ENCODE results near the gene NPFFR1.

DNA sequence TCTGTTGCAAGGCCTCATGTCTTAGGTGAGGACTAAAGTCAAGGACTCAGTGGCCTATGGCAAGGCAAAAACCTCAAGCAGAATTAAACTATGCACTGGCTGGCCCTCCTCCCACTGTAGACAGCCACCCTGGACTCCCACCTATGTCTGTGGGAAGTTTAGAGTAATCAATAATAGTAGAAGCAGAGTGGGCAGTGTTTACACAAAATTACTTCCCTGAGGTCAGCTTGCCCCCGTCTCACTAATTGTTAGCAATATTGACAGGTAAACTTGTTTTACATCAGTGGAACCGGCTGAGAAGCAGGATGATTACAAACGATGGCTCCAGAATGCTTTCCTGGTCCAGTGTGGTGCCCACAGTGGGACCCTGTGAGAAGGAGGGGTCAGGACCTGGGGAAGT, 27.9 kb upstream of the NPFFR1 start:
- TF ChIP-seq, protein P1, sequence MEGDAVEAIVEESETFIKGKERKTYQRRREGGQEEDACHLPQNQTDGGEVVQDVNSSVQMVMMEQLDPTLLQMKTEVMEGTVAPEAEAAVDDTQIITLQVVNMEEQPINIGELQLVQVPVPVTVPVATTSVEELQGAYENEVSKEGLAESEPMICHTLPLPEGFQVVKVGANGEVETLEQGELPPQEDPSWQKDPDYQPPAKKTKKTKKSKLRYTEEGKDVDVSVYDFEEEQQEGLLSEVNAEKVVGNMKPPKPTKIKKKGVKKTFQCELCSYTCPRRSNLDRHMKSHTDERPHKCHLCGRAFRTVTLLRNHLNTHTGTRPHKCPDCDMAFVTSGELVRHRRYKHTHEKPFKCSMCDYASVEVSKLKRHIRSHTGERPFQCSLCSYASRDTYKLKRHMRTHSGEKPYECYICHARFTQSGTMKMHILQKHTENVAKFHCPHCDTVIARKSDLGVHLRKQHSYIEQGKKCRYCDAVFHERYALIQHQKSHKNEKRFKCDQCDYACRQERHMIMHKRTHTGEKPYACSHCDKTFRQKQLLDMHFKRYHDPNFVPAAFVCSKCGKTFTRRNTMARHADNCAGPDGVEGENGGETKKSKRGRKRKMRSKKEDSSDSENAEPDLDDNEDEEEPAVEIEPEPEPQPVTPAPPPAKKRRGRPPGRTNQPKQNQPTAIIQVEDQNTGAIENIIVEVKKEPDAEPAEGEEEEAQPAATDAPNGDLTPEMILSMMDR (IDR thresholded peaks at IDR 0.05): no peak
- no peak for TF ChIP-seq POLR2A (IDR thresholded peaks at IDR 0.05)
